Right atrium auricular region (tissue), 2 donors: Measurements from ENCODE around the gene STK26. TPM values are rescaled to one million over a fixed set of nuclear protein-coding genes. Genes with fewer than 3 reads are reported as not detected.
A peak's percentile ranks its signal among the peaks of the same experiment; 100 is the strongest.
"Not testable (repeated sequence)": the region's sequence is repeated elsewhere in the genome, so short reads cannot be mapped to it uniquely, and the experiment has no call there.

Experiments
- DNase-seq: peaks from one replicate; pipeline ENCODE4 v3.0.0-alpha.2; 2019; ENCODE audit warnings: low spot score
- H3K27ac ChIP-seq, 2 donors: fragments of 200-600 bp; sonication (generic); 1 replicate in 1 of 2; 2 replicates in 1 of 2; pipeline ENCODE4 v1.5.1; 2016 to 2019
- H3K27me3 ChIP-seq, 2 donors: fragments of 200-600 bp; sonication (generic); one replicate each; pipeline versions ENCODE4 v1.5.1 to v1.6.0; 2017 to 2019
- H3K36me3 ChIP-seq: fragments of 200-600 bp; sonication (generic); one replicate; pipeline ENCODE4 v1.5.1; 2016
- H3K4me1 ChIP-seq, 2 donors: fragments of 200-600 bp; sonication (generic); one replicate each; pipeline versions ENCODE4 v1.5.1 to v1.6.0; 2017 to 2019
- H3K4me3 ChIP-seq, 2 donors: fragments of 200-600 bp; sonication (generic); 1 replicate in 1 of 2; 2 replicates in 1 of 2; pipeline ENCODE4 v1.5.1; 2017 to 2019; ENCODE audit warnings: mild to moderate bottlenecking in 1 of 2, moderate library complexity in 1 of 2
- H3K9me3 ChIP-seq, 2 donors: fragments of 200-600 bp; sonication (generic); one replicate each; pipeline ENCODE4 v1.5.1; 2019
- CTCF ChIP-seq, 2 donors: fragments of 200-600 bp; sonication (generic); IDR thresholded peaks; one replicate each; pipeline ENCODE4 v1.5.1; 2019; ENCODE audit warnings: antibody characterized with exemption in 2 of 2
- total RNA-seq, 2 donors: library from RNA; depleted of rRNA; stranded (reverse); fragments of >200 nt; gene quantifications; one replicate each; pipeline ENCODE4 v1.1.0, GENCODE V29; 2016

STK26 gene
- total RNA-seq, 2 donors from 2014 or later, result 2.7 to 4.7 TPM

- no peaks in the 10 kb centered on the region for H3K27me3 ChIP-seq
Observed at GRCh38 chrX:132090403-132091159, 67.5 kb downstream of the STK26 start.

GRCh38 chrX:132092439-132093065 is 69.5 kb downstream of the STK26 start:
- DNase-seq, result peak; percentile 71
- Histone ChIP-seq H3K27ac (no peak overlapping the region), H3K9me3 (no peaks in the 10 kb centered on the region), H3K4me3 (no peak overlapping the region), H3K36me3 (no peaks in the 10 kb centered on the region), H3K4me1 (no peaks in the 10 kb centered on the region), H3K27me3 (no peaks in the 10 kb centered on the region)
- TF ChIP-seq CTCF (IDR thresholded peaks at IDR 0.05), result peak; percentile 69 to 79

More at GRCh38 chrX:132090403-132091159, 67.5 kb downstream of the STK26 start:
- H3K36me3 ChIP-seq, result no peaks in the 10 kb centered on the region
- TF ChIP-seq CTCF (IDR thresholded peaks at IDR 0.05), result no peak
- H3K27ac ChIP-seq, result no peak overlapping the region
- H3K4me3 ChIP-seq, result no peak overlapping the region
- H3K4me1 ChIP-seq, result no peaks in the 10 kb centered on the region
- H3K9me3 ChIP-seq, result no peaks in the 10 kb centered on the region
- DNase-seq, result no peak

- DNase-seq, result no peak
- H3K36me3 ChIP-seq, result no peaks in the 10 kb centered on the region
- no peak for TF ChIP-seq CTCF (IDR thresholded peaks at IDR 0.05)
- no peak overlapping the region for H3K4me3 ChIP-seq
- H3K27me3 ChIP-seq, result no peaks in the 10 kb centered on the region
- H3K27ac ChIP-seq, result no peak overlapping the region
- H3K9me3 ChIP-seq, result no peaks in the 10 kb centered on the region
- H3K4me1 ChIP-seq, result no peaks in the 10 kb centered on the region
Observed at GRCh38 chrX:132093239-132093860, 70.2 kb downstream of the STK26 start.

- Histone ChIP-seq H3K36me3 (no peaks in the 10 kb centered on the region), H3K27me3 (no peaks in the 10 kb centered on the region), H3K4me1 (no peaks in the 10 kb centered on the region), H3K9me3 (no peaks in the 10 kb centered on the region), H3K27ac (no peak overlapping the region), H3K4me3 (no peak overlapping the region)
- no peak for TF ChIP-seq CTCF (IDR thresholded peaks at IDR 0.05)
- DNase-seq, result no peak
Observed at GRCh38 chrX:132094164-132094563, 71.1 kb downstream of the STK26 start.

- not testable (repeated sequence) for H3K4me1 ChIP-seq, H3K27me3 ChIP-seq, H3K4me3 ChIP-seq, DNase-seq, H3K36me3 ChIP-seq, H3K27ac ChIP-seq, H3K9me3 ChIP-seq
Observed at GRCh38 chrX:132098704-132099103, 75.6 kb downstream of the STK26 start.

- H3K27me3 ChIP-seq, result no peaks in the 10 kb centered on the region
- H3K4me1 ChIP-seq, result no peaks in the 10 kb centered on the region
- no peak for DNase-seq
- H3K4me3 ChIP-seq, result no peak overlapping the region
- no peak overlapping the region for H3K27ac ChIP-seq
- H3K9me3 ChIP-seq, result no peaks in the 10 kb centered on the region
- H3K36me3 ChIP-seq, result no peaks in the 10 kb centered on the region
- TF ChIP-seq CTCF (IDR thresholded peaks at IDR 0.05), result no peak
Observed at GRCh38 chrX:132101206-132101605, 78.1 kb downstream of the STK26 start.
